DOHH2 (cell line): ENCODE measurements around the gene DYRK2.
A peak's percentile ranks its signal among the peaks of the same experiment; 100 is the strongest.

Source experiments
- H3F3A ChIP-seq: fragments of 200-600 bp; sonication (generic), shearing (Covaris generic); 2 replicates; pipeline ENCODE4 v1.6.0; 2016; ENCODE audit warnings: antibody characterized with exemption, mild to moderate bottlenecking; ENCODE audit not compliant: control insufficient read depth, insufficient read depth
- H3K27ac ChIP-seq: fragments of 200-600 bp; sonication (generic); 2 replicates; pipeline ENCODE4 v1.5.1; 2014; ENCODE audit warnings: low read depth, mild to moderate bottlenecking, low read length, moderate library complexity
- H3K27me3 ChIP-seq: fragments of 200-600 bp; sonication (generic); 2 replicates; pipeline ENCODE4 v1.6.1; 2014; ENCODE audit warnings: mild to moderate bottlenecking, low read length, mixed read lengths; ENCODE audit not compliant: control insufficient read depth
- H3K36me3 ChIP-seq: fragments of 200-600 bp; sonication (generic); 2 replicates; pipeline ENCODE4 v1.6.1; 2014; ENCODE audit warnings: mild to moderate bottlenecking, low read length, moderate library complexity, mixed read lengths; ENCODE audit not compliant: control insufficient read depth
- H3K4me1 ChIP-seq: fragments of 200-600 bp; sonication (generic); 2 replicates; pipeline ENCODE4 v1.6.1; 2014; ENCODE audit warnings: mild to moderate bottlenecking, low read length, mixed read lengths; ENCODE audit not compliant: control insufficient read depth
- H3K4me2 ChIP-seq: fragments of 200-600 bp; sonication (generic); 2 replicates; pipeline ENCODE4 v1.6.0; 2014; ENCODE audit warnings: mild to moderate bottlenecking, low read length, moderate library complexity
- H3K4me3 ChIP-seq: fragments of 200-600 bp; sonication (generic); 2 replicates; pipeline ENCODE4 v1.5.1; 2014; ENCODE audit warnings: mild to moderate bottlenecking, low read length, mixed read lengths
- H3K79me2 ChIP-seq: fragments of 200-600 bp; sonication (generic); 2 replicates; pipeline ENCODE4 v1.6.1; 2014; ENCODE audit warnings: mild to moderate bottlenecking, low read length, mixed read lengths; ENCODE audit not compliant: control insufficient read depth
- H3K9me2 ChIP-seq: fragments of 200-600 bp; sonication (generic); replicated peaks from 2 replicates; pipeline ENCODE4 v1.6.1; 2014; ENCODE audit warnings: mild to moderate bottlenecking, low read length, mixed read lengths; ENCODE audit not compliant: control insufficient read depth
- H3K9me3 ChIP-seq: fragments of 200-600 bp; sonication (generic); 2 replicates; pipeline ENCODE4 v1.6.1; 2014; ENCODE audit warnings: antibody characterized with exemption, low read length, mixed read lengths; ENCODE audit not compliant: control insufficient read depth, insufficient read depth
- H4K20me1 ChIP-seq: fragments of 200-600 bp; sonication (generic); 2 replicates; pipeline ENCODE4 v1.6.0; 2014; ENCODE audit warnings: low read depth, mild to moderate bottlenecking, antibody characterized with exemption, low read length, moderate library complexity; ENCODE audit not compliant: control insufficient read depth, insufficient read depth
- EZH2phosphoT487 ChIP-seq: fragments of 200-600 bp; sonication (generic); IDR thresholded peaks from 2 replicates; pipeline ENCODE4 v1.6.1; 2017; ENCODE audit warnings: borderline replicate concordance, mild to moderate bottlenecking, antibody characterized with exemption, low read length, moderate library complexity, mixed read lengths
- TF ChIP-seq, protein P1 (sequence below): fragments of 200-600 bp; sonication (generic); IDR thresholded peaks from one replicate; pipeline ENCODE4 v1.5.1; 2014; ENCODE audit warnings: antibody characterized with exemption, mild to moderate bottlenecking, low read depth, low read length; ENCODE audit not compliant: poor library complexity, severe bottlenecking

The DYRK2 gene

DNA sequence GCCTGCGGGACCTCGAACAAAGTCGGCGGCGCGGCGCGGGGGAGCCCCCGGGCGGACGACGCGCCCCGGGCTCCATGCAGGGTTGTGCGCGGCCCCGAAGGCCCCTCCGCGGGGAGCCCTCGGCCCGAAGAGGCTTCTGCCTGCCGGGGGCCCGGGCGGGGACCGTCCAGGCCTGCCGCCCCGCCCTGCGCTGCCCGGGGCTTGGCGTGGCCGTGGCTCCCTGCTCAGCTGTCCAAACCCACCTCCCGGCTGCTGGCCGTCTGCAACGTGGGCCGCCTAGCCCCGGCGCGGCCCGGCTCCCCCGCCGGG lies 670 bp downstream of the DYRK2 start:
- H3F3A ChIP-seq, result 0 out of 2 replicates have a peak, but pooled peaks cover 11% of the 10 kb centered on the region
- peaks cover 20% of the 10 kb centered on the region for H4K20me1 ChIP-seq
- no peaks in the 10 kb centered on the region for H3K9me2 ChIP-seq
- no peaks in the 10 kb centered on the region for H3K9me3 ChIP-seq
- peaks cover 61% of the 10 kb centered on the region for H3K79me2 ChIP-seq
- H3K4me1 ChIP-seq, result peaks cover 42% of the 10 kb centered on the region
- H3K36me3 ChIP-seq, result peaks cover 46% of the 10 kb centered on the region
- peak overlapping the region; percentile 76 for H3K27ac ChIP-seq
- no peaks in the 10 kb centered on the region for H3K27me3 ChIP-seq
- H3K4me3 ChIP-seq, result peak overlapping the region; percentile 94
- peak overlapping the region; percentile 98 for H3K4me2 ChIP-seq
- TF ChIP-seq, protein P1, sequence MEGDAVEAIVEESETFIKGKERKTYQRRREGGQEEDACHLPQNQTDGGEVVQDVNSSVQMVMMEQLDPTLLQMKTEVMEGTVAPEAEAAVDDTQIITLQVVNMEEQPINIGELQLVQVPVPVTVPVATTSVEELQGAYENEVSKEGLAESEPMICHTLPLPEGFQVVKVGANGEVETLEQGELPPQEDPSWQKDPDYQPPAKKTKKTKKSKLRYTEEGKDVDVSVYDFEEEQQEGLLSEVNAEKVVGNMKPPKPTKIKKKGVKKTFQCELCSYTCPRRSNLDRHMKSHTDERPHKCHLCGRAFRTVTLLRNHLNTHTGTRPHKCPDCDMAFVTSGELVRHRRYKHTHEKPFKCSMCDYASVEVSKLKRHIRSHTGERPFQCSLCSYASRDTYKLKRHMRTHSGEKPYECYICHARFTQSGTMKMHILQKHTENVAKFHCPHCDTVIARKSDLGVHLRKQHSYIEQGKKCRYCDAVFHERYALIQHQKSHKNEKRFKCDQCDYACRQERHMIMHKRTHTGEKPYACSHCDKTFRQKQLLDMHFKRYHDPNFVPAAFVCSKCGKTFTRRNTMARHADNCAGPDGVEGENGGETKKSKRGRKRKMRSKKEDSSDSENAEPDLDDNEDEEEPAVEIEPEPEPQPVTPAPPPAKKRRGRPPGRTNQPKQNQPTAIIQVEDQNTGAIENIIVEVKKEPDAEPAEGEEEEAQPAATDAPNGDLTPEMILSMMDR, result no peak
- no peak for TF ChIP-seq EZH2phosphoT487

DNA sequence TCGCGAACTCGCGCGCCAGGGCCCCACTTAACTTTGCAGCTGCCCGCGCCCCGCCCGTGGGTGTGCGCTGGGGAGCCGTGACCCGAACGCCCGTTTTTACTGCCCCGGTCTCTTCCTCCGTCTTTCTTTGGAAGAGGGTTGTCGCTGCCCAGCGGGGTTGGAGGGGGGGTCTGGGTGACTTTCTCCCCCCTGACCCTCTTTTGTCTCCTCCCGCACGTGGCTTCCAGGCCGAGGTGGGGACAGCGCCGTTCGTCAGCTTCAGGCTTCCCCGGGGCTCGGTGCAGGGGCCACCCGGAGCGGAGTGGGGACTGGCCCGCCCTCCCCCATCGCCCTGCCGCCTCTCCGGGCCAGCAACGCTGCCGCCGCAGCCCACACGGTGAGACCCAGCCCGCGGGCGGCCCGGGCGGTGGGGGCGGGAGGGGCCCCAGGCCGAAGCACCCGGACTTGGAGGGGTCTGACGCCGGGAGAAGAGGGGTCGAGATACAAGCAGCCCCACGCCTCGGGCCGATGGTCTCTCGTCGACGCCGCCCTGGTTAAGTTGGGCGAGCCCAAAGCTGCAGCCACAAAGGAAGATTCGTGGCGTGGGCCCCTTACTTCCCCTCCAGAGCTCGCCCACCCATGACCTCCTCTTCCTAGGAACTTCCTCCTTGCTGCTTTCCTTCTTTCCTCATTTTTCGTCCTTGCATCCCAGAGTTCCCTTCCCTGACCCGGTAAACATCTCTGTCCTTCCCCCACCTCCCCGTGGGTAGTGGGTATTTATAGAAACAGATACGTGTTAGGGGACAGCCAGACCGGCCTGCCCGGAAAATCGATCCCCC lies 1.2 kb downstream of the DYRK2 start:
- Histone ChIP-seq H3F3A (0 out of 2 replicates have a peak, but pooled peaks cover 11% of the 10 kb centered on the region), H3K27me3 (no peaks in the 10 kb centered on the region), H3K27ac (peak overlapping the region; percentile 76), H3K4me2 (peak overlapping the region; percentile 98), H3K4me1 (peaks cover 44% of the 10 kb centered on the region), H3K9me2 (no peaks in the 10 kb centered on the region), H3K79me2 (peaks cover 67% of the 10 kb centered on the region), H3K9me3 (no peaks in the 10 kb centered on the region), H4K20me1 (peaks cover 24% of the 10 kb centered on the region), H3K36me3 (peaks cover 52% of the 10 kb centered on the region), H3K4me3 (peak overlapping the region; percentile 94)
- TF ChIP-seq, protein P1, result no peak
- TF ChIP-seq EZH2phosphoT487, result no peak

DNA sequence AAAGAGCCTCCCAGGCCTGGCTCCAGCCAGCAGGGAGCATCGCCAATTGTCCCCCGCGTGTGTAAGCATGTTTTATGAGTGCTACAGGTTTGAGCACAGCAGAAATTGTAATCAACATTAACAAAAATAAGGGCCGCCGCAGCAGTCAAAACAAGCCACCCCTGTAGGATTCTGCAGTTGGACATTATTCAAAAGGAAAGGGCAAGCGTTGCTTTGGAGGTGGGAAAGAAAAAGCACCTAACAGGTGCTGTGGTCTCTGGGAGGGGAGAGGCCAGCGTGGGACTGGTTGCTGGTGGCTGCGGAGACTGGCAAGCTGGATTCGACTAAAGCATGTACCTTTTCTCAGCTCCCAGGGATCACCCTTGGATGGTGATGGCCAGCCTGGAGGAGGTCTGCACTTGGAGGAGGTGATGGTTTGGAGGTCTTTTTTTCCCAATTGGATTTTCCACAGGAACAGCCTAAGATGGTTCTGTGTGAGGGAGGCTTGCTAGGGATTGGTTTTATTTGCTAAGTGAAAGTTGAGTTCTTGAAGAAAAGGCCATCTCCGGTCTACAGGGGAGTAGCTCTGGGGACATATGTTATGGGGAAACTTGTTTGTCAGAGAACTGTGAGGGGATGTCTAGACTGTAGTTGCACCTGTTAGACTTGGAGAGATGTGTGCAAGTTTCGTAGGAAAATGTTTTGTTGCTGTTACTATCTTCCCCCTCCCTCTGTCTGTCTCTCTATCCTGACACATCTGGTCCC lies 2.0 kb downstream of the DYRK2 start:
- Histone ChIP-seq H3K4me2 (peak overlapping the region; percentile 98), H3K79me2 (peaks cover 75% of the 10 kb centered on the region), H3K27ac (peak overlapping the region; percentile 76), H3K27me3 (no peaks in the 10 kb centered on the region), H3K4me3 (peak overlapping the region; percentile 94), H3K36me3 (peaks cover 60% of the 10 kb centered on the region), H3K4me1 (peaks cover 44% of the 10 kb centered on the region), H3K9me3 (no peaks in the 10 kb centered on the region), H4K20me1 (peaks cover 28% of the 10 kb centered on the region), H3F3A (0 out of 2 replicates have a peak, but pooled peaks cover 11% of the 10 kb centered on the region), H3K9me2 (no peaks in the 10 kb centered on the region)
- TF ChIP-seq, protein P1, result no peak
- TF ChIP-seq EZH2phosphoT487, result no peak
